H9 (cell line): ENCODE results near the gene CCDC51. TPM values are rescaled to one million over a fixed set of nuclear protein-coding genes. Genes with fewer than 3 reads are reported as not detected.

Experiments used
- DNase-seq: peaks from one replicate; pipeline ENCODE4 v3.0.0-alpha.2; 2017
- H2AFZ ChIP-seq: one replicate; pipeline ENCODE4 v1.6.1; 2013; ENCODE audit warnings: mild to moderate bottlenecking, low read length, control low read depth, moderate library complexity
- H2AK5ac ChIP-seq: 2 replicates; pipeline ENCODE4 v1.6.1; 2013; ENCODE audit warnings: low read length, control low read depth, mixed read lengths; ENCODE audit not compliant: insufficient read length
- H2BK120ac ChIP-seq: one replicate; pipeline ENCODE4 v1.6.1; 2013; ENCODE audit warnings: low read depth, mild to moderate bottlenecking, low read length, control low read depth, inconsistent platforms; ENCODE audit not compliant: poor library complexity, severe bottlenecking
- H2BK12ac ChIP-seq: 2 replicates; pipeline ENCODE4 v1.6.1; 2013; ENCODE audit warnings: low read length, control low read depth, mixed read lengths, low read depth; ENCODE audit not compliant: insufficient read length
- H2BK15ac ChIP-seq: 2 replicates; pipeline ENCODE4 v1.6.1; 2013; ENCODE audit warnings: low read depth, low read length, control low read depth
- H2BK20ac ChIP-seq: one replicate; pipeline ENCODE4 v1.6.1; 2013; ENCODE audit warnings: low read depth, mild to moderate bottlenecking, low read length, control low read depth, inconsistent platforms; ENCODE audit not compliant: poor library complexity, severe bottlenecking
- H2BK5ac ChIP-seq: 2 replicates; pipeline ENCODE4 v1.6.1; 2013; ENCODE audit warnings: low read length, control low read depth, mixed read lengths; ENCODE audit not compliant: insufficient read length
- H3K14ac ChIP-seq: 2 replicates; pipeline ENCODE4 v1.6.1; 2013; ENCODE audit warnings: low read length, control low read depth; ENCODE audit not compliant: insufficient read depth
- H3K18ac ChIP-seq: 2 replicates; pipeline ENCODE4 v1.6.1; 2013; ENCODE audit warnings: low read depth, mild to moderate bottlenecking, mixed read lengths, low read length, control low read depth; ENCODE audit not compliant: insufficient read length
- H3K23ac ChIP-seq: 2 replicates; pipeline ENCODE4 v1.6.1; 2013; ENCODE audit warnings: low read length, control low read depth, mixed read lengths, low read depth; ENCODE audit not compliant: insufficient read length
- H3K23me2 ChIP-seq: 2 replicates; pipeline ENCODE4 v1.6.1; 2013; ENCODE audit warnings: low read depth, mild to moderate bottlenecking, mixed read lengths, low read length, control low read depth; ENCODE audit not compliant: insufficient read length, poor library complexity, severe bottlenecking
- H3K27ac ChIP-seq: 2 replicates; pipeline ENCODE4 v1.5.1; 2013; ENCODE audit warnings: low read length, control low read depth, mixed read lengths, low read depth; ENCODE audit not compliant: insufficient read length
- H3K27me3 ChIP-seq: 2 replicates; pipeline ENCODE4 v1.6.1; 2013; ENCODE audit warnings: low read length, control low read depth, inconsistent platforms; ENCODE audit not compliant: insufficient read depth
- H3K4ac ChIP-seq: 2 replicates; pipeline ENCODE4 v1.6.1; 2013; ENCODE audit warnings: low read depth, mild to moderate bottlenecking, control low read depth, inconsistent platforms, low read length, moderate library complexity
- H3K4me1 ChIP-seq: 2 replicates; pipeline ENCODE4 v1.6.1; 2013; ENCODE audit warnings: low read length, control low read depth, inconsistent platforms; ENCODE audit not compliant: insufficient read depth
- H3K4me2 ChIP-seq: 2 replicates; pipeline ENCODE4 v1.6.1; 2013; ENCODE audit warnings: low read length, control low read depth, mixed read lengths; ENCODE audit not compliant: insufficient read length, insufficient read depth
- H3K56ac ChIP-seq: 2 replicates; pipeline ENCODE4 v1.6.1; 2013; ENCODE audit warnings: low read depth, mild to moderate bottlenecking, mixed read lengths, low read length, control low read depth; ENCODE audit not compliant: insufficient read length
- H3K79me1 ChIP-seq: 2 replicates; pipeline ENCODE4 v1.6.1; 2013; ENCODE audit warnings: low read depth, mild to moderate bottlenecking, moderate library complexity, low read length, control low read depth, inconsistent platforms; ENCODE audit not compliant: insufficient read depth, poor library complexity, severe bottlenecking
- H3K79me2 ChIP-seq: 2 replicates; pipeline ENCODE4 v1.6.1; 2013; ENCODE audit warnings: low read length, control low read depth, inconsistent platforms; ENCODE audit not compliant: insufficient read depth
- H3K9ac ChIP-seq: 2 replicates; pipeline ENCODE4 v1.6.1; 2013; ENCODE audit warnings: low read length, control low read depth, mixed read lengths; ENCODE audit not compliant: insufficient read length; ENCODE audit errors: extremely low read depth
- H3K9me3 ChIP-seq: one replicate; pipeline ENCODE4 v1.6.1; 2013; ENCODE audit warnings: low read depth, low read length, inconsistent platforms; ENCODE audit not compliant: control insufficient read depth
- H3T11ph ChIP-seq: one replicate; pipeline ENCODE4 v1.6.1; 2013; ENCODE audit warnings: mild to moderate bottlenecking, low read length, control low read depth, inconsistent platforms
- H4K20me1 ChIP-seq: one replicate; pipeline ENCODE4 v1.6.1; 2013; ENCODE audit not compliant: control insufficient read depth, insufficient read length, insufficient read depth
- H4K5ac ChIP-seq: 2 replicates; pipeline ENCODE4 v1.6.1; 2013; ENCODE audit warnings: low read depth, mild to moderate bottlenecking, mixed read lengths, low read length, control low read depth; ENCODE audit not compliant: insufficient read length
- H4K8ac ChIP-seq: replicated peaks from 2 replicates; pipeline ENCODE4 v1.6.1; 2013; ENCODE audit warnings: low read length, control low read depth, mixed read lengths, low read depth; ENCODE audit not compliant: insufficient read length
- H4K91ac ChIP-seq: 2 replicates; pipeline ENCODE4 v1.6.1; 2013; ENCODE audit warnings: low read depth, mild to moderate bottlenecking, moderate library complexity, mixed read lengths, low read length, control low read depth; ENCODE audit not compliant: insufficient read length
- H3K27ac Mint-ChIP-seq, 3 experiments: 2 replicates in 2 of 3; 3 replicates in 1 of 3; pipeline ENCODE4 v1.8.0; 2020 to 2021; ENCODE audit warnings: mixed read lengths in 3 of 3, mild to moderate bottlenecking in 1 of 3, moderate library complexity in 1 of 3
- H3K27me3 Mint-ChIP-seq: 2 replicates; pipeline ENCODE4 v1.8.0; 2021; ENCODE audit warnings: low read depth, mild to moderate bottlenecking, moderate library complexity, mixed read lengths
- H3K36me3 Mint-ChIP-seq, 3 experiments: 2 replicates in 2 of 3; 3 replicates in 1 of 3; pipeline ENCODE4 v1.8.0; 2020 to 2021; ENCODE audit warnings: low read depth in 3 of 3, mixed read lengths in 3 of 3; ENCODE audit not compliant: insufficient read depth in 1 of 3
- H3K4me1 Mint-ChIP-seq, 2 experiments: 2 replicates each; pipeline ENCODE4 v1.8.0; 2020; ENCODE audit warnings: mixed read lengths in 2 of 2
- H3K4me3 Mint-ChIP-seq, 2 experiments: 2 replicates in 1 of 2; 3 replicates in 1 of 2; pipeline ENCODE4 v1.8.0; 2020 to 2021; ENCODE audit warnings: mild to moderate bottlenecking in 2 of 2, mixed read lengths in 2 of 2, moderate library complexity in 1 of 2
- H3K9me3 Mint-ChIP-seq, 2 experiments: 2 replicates in 1 of 2; 3 replicates in 1 of 2; pipeline ENCODE4 v1.8.0; 2020; ENCODE audit warnings: mild to moderate bottlenecking in 2 of 2, mixed read lengths in 2 of 2, moderate library complexity in 1 of 2
- WGBS: extraction: QIAGEN DNeasy Blood & Tissue Kit; methylation state at CpG from one replicate; pipeline ENCODE4 v1.1.7; 2013; ENCODE audit warnings: missing lambda C conversion rate, low lambda C conversion rate, mixed read lengths; ENCODE audit not compliant: insufficient read length; ENCODE audit errors: extremely low coverage; 5-methylcytosine and 5-hydroxymethylcytosine counted together
- total RNA-seq: library from RNA; stranded (reverse); gene quantifications from 2 replicates; pipeline ENCODE4 v1.2.1, GENCODE V29; 2021
- TF ChIP-seq, protein P1 (sequence below): fragments of 200-600 bp; sonication (generic); conservative IDR thresholded peaks from 3 replicates; pipeline ENCODE4 v1.8.0; 2021; ENCODE audit warnings: antibody characterized with exemption, mild to moderate bottlenecking

Gene CCDC51
- total RNA-seq, 1 experiment from 2014 or later: 20.0 TPM

DNA sequence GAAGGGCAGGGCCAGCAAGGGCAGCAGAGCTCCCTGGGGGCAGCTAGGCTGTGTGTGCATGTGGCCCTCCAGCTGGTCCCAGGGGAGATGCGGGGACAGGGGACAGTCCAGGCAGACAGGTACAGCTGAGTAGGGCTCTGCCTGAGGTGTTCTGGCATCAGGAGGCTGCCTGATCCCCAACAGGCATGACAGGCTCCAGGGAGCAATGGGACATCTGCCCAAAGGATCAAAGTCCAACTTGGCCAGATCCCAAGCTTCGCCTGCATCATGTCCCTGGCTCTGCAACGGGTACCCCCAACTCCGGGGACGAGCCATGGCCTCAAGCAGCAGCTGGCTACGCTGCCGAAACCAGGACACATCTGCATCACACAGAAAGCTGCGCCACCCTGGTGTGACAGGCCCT is 28.4 kb upstream of the CCDC51 start:
- TF ChIP-seq, protein P1, sequence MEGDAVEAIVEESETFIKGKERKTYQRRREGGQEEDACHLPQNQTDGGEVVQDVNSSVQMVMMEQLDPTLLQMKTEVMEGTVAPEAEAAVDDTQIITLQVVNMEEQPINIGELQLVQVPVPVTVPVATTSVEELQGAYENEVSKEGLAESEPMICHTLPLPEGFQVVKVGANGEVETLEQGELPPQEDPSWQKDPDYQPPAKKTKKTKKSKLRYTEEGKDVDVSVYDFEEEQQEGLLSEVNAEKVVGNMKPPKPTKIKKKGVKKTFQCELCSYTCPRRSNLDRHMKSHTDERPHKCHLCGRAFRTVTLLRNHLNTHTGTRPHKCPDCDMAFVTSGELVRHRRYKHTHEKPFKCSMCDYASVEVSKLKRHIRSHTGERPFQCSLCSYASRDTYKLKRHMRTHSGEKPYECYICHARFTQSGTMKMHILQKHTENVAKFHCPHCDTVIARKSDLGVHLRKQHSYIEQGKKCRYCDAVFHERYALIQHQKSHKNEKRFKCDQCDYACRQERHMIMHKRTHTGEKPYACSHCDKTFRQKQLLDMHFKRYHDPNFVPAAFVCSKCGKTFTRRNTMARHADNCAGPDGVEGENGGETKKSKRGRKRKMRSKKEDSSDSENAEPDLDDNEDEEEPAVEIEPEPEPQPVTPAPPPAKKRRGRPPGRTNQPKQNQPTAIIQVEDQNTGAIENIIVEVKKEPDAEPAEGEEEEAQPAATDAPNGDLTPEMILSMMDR: no peak
- no peak overlapping the region for H4K91ac ChIP-seq
- no peak overlapping the region for H2BK15ac ChIP-seq
- no peak overlapping the region for H3K27ac ChIP-seq
- H3K9ac ChIP-seq: no peak overlapping the region
- H3K56ac ChIP-seq: no peak overlapping the region
- Mint-ChIP-seq H3K36me3 (peaks cover 13 to 32% (median 32%) of the 10 kb centered on the region in 3 experiments), H3K9me3 (no peaks in the 10 kb centered on the region; a peak in 1 of 5 replicates), H3K27ac (peak overlapping the region; percentile 34 to 81 (median 65); a peak in 4 of 7 replicates), H3K27me3 (no peaks in the 10 kb centered on the region; the same call in 1 of the 2 replicates), H3K4me1 (peaks cover 22 to 32% of the 10 kb centered on the region in 2 experiments), H3K4me3 (no peak overlapping the region)
- no peaks in the 10 kb centered on the region; the same call in 1 of the 2 replicates for H3K79me2 ChIP-seq
- H2BK120ac ChIP-seq: no peak overlapping the region
- H2AFZ ChIP-seq: no peak overlapping the region
- H4K20me1 ChIP-seq: no peaks in the 10 kb centered on the region
- H2BK12ac ChIP-seq: no peak overlapping the region
- no peak overlapping the region for H4K8ac ChIP-seq
- H3K23me2 ChIP-seq: peaks cover 5% of the 10 kb centered on the region
- H3K14ac ChIP-seq: no peak overlapping the region
- H3K9me3 ChIP-seq: no peaks in the 10 kb centered on the region
- DNase-seq: no peak
- no peak overlapping the region for H2BK5ac ChIP-seq
- H3K18ac ChIP-seq: no peak overlapping the region
- no peaks in the 10 kb centered on the region for H3K79me1 ChIP-seq
- H3K4me1 ChIP-seq: no peaks in the 10 kb centered on the region
- H2AK5ac ChIP-seq: no peak overlapping the region
- H3K23ac ChIP-seq: no peak overlapping the region
- H4K5ac ChIP-seq: no peak overlapping the region
- no CpG with 5 or more reads among the region's 8 CpGs for WGBS
- H3T11ph ChIP-seq: no peak overlapping the region
- H3K4me2 ChIP-seq: no peak overlapping the region
- no peak overlapping the region for H2BK20ac ChIP-seq
- H3K27me3 ChIP-seq: no peaks in the 10 kb centered on the region
- H3K4ac ChIP-seq: no peak overlapping the region
